Dermis blood vessel endothelial cell (primary cell): ENCODE measurements around the gene PCBP1. TPM values are rescaled to one million over a fixed set of nuclear protein-coding genes. Genes with fewer than 3 reads are reported as not detected.
"Not testable (repeated sequence)": the region's sequence is repeated elsewhere in the genome, so short reads cannot be mapped to it uniquely, and the experiment has no call there.

Experiments used
- DNase-seq: peaks from one replicate; pipeline ENCODE4 v3.0.0; 2010
- total RNA-seq: library from RNA; depleted of rRNA; stranded (reverse); fragments of >200 nt; gene quantifications from 2 replicates; pipeline ENCODE4 v1.2.3, GENCODE V29; 2014

The PCBP1 gene
- 37.9 and 109 TPM in 2 replicates for total RNA-seq

- peak; percentile 96 for DNase-seq
Observed at GRCh38 chr2:70086838-70087701, at the start of gene PCBP1. Gene PCBP1 (plus strand): TSS chr2:70087477. CDS start chr2:70087744, 267 bp downstream.

DNA sequence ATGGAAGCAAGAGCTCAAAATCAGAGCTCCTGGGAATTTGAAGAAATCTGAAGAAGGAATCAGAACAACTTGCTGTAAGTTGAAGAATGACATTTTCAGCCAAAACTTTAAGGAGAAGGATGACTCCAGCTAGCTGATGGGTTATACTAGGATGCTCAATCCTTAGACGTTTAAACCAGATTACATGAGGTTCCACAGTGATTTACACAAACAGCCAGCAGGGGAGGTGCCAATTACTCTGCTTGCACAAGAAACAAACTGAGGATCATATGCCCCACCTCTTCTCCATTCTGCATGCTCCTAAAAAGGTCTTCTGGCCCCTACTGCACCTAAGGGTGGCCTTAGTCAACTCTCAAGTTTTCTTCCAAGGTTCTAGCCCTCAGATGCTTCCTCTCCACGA lies 47.9 kb upstream of the PCBP1 start:
- DNase-seq: no peak

GRCh38 chr2:70041663-70042062 lies 45.6 kb upstream of the PCBP1 start:
- DNase-seq: no peak

DNA sequence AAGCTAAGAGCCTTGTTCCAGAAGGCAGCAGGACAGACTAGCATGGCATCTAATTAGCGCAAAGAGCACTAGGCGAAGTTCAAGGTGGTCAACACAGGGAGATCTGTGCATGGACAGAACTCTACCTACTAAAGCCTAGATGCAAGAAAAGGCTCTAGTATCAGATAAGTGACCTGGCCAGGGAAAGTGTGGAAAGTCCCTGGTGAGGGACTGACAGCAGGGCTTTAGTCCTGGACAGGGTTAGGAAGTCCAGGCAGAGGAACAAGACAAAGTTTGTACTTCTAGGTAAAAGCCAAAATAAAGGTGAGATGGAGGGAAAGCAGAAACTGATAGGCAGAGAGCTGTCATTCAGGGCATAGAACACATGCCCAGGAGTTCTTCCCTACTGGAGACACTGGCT lies 45.0 kb upstream of the PCBP1 start:
- no peak for DNase-seq

DNA sequence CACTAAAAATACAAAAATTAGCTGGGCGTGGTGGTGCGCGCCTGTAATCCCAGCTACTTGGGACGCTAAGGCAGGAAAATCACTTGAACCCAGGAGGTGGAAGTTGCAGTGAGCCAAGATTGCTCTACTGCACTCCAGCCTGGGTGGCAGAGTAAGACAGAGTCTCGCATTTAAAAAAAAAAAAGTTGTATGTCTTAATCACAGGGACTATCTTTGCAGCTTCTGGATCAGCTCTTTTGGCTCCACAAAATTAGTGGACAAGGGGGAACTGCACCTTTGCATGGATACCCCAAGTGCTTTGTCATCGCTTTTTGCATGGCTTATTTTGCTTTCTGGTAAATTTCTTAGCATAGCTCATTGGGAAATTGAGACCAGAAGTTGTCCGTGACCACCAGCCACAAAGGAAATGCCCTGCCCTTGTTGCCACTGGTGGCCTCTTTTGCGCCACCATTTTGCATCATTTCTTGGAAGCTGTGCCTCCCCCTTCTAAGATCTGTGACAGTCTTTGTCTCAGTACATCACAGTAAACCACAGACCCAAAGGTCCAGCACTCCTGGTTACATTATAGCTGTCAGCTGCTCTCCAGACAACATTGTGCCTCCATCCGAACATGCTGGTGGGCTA lies 43.9 kb upstream of the PCBP1 start:
- no peak for DNase-seq

GRCh38 chr2:70044290-70045040 lies 42.8 kb upstream of the PCBP1 start:
- no peak for DNase-seq

- no peak for DNase-seq
Observed at GRCh38 chr2:70045405-70045804, 41.9 kb upstream of the PCBP1 start.

DNA sequence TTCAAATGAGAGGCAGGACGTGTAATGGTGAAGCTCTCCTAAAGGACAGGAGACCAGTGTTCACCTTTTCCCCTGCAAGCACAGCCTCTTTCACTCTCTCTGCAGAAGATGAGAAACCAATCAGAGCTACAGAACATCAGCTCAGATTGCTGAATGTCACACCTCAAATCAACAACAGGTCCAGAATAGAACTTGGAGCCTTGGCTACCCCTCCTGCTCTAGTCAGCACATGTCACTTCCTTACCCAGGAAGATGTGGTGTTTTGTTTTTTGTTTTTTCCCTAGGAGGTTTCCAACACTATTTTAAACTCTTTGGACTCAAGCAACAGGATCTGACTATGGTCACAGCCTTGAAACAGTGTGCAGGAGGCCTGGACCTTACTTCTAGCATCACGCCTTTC lies 41.3 kb upstream of the PCBP1 start:
- DNase-seq: peak; percentile 22

GRCh38 chr2:70046534-70046933 lies 40.7 kb upstream of the PCBP1 start:
- DNase-seq: no peak

DNA sequence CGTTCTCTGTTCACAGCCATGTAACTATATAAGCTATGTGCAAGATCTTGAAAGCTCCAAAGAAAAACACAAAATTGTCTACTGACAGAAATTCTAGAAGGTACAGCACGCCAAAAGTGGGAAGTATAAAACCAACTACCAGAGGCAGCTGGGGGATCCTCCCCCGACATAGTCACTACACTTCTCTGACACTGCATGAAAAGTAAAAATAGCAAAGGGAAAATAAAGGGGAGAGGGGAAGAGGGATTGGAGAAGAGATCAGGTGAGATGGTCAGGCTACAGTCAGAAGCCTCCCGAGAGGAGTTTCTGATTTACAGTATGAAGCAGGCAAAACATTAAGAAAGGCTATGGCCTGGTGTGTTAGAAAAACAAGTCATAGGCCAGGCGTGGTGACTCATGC lies 39.8 kb upstream of the PCBP1 start:
- DNase-seq: no peak

- DNase-seq: no peak
Observed at GRCh38 chr2:70049255-70049654, 38.0 kb upstream of the PCBP1 start.

DNA sequence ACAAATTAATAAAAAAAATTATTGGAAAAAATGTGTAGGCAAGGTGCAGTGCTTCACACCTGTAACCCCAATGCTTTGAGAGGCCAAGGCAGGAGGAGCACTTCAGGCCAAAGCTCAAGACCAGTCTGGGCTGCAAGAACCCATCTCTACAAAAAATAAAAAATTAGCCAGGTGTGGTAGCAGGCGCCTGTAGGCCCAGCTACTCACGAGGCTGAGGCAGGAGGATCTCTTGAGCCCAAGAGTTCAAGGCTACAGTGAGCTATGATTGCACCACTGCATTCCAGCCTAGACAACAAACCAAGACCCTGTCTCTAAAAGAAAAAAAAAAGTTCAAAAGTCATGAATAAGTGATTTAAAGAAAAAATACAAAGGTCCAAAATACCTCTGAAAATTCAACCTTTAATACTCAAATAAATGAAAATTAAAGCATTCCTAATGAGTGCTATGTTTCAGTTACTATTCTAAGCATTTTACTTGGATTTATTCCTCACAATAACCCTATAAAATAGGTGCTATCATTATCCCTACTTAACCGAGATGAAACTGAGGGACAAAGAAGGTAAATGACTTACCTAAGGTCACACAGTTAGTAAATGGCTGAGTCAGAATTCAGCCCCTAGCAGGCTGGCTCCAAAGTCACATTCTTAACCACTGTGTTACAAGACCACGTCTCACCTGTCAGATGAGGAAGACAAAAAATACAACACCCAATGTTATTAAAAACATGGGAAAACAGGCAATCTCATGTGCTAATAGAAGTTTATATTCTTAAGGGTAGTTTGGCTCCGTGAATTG lies 36.4 kb upstream of the PCBP1 start:
- no peak for DNase-seq

DNA sequence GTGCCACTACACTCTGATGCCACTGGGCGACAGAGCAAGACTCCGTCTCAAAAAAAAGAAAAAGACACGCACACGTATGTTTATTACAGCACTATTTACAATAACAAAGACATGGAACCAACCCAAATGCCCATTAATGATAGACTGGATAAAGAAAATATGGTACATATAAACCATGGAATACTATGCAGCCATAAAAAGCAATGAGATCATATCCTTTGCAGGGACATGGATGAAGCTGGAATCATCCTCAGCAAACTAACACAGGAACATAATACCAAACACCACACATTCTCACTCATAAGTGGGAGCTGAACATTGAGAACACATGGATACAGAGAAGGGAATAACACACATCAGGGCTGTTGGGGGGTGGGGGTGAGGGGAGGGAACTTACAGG lies 32.0 kb upstream of the PCBP1 start:
- DNase-seq: not testable (repeated sequence)

DNA sequence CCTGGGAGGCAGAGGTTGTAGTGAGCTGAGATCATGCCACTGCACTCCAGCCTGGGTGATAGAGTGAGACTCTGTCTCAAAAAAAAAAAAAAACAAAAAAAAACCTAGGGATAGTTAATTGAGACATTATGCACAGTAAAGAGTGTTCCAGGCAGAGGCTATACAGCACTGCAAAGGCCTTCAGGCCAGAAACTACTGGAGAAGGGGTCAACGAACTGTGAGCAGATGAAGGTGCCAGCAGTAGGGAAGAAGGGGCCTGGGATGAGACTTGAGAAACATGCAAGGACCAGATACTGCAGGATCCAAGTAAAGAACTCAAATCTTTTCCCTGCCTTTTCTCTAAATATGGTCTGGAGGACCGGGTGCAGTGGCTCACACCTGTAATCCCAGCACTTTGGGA lies 26.0 kb upstream of the PCBP1 start:
- no peak for DNase-seq

GRCh38 chr2:70062270-70062669 lies 25.0 kb upstream of the PCBP1 start:
- DNase-seq: no peak

- DNase-seq: no peak
Observed at GRCh38 chr2:70068119-70068518, 19.2 kb upstream of the PCBP1 start.

GRCh38 chr2:70069049-70069448 lies 18.2 kb upstream of the PCBP1 start:
- no peak for DNase-seq

DNA sequence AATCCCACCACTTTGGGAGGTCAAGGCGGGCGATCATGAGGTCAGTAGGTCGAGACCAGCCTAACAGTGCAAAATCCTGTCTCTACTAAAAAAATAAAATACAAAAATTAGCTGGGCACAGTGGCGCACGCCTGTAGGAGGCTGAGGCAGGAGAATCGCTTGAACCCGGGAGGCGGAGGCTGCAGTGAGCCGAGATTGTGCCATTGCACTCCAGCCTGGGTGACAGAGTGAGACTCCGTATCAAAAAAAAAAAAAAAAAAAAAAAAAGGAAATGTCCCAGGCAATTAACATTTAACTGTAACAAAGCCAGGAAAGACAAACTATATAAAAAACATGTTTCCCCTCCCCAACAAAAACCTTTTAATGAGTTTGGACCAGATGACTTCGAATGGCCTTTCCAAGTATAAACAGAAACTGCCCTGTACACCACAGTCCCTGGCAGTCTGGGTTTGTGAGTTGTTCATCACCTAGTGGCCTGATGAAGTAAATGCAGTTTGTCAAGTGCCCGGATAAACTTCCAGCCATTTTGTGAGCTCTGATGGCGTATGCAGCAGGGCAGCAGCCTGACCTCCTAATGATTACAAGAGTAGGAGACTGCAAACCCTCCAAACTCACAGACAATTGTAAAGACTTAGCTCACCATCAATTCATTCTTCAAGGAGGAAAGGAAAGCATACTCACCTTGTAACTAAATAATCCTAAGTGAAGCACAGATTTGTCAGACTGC lies 16.6 kb upstream of the PCBP1 start:
- peak; percentile 96 for DNase-seq

DNA sequence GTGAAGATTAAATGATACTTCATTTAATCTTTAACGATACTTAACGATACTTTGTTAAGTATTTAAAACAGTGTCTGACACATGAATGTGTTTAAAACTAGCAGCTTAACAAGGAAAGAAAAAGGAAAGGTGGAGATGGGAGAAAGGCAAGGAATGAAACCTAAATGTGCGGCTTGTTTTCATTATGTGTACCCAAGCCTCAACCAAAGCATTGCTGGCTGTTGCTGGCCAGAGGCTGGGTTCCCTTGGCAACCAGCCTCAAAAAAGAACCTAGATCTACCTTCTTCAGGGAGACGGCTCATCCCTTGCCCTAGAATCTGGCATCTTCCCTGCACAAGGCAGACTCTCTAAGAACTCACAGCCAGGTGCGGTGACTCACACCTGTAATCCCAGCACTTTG lies 13.8 kb upstream of the PCBP1 start:
- no peak for DNase-seq

- peak; percentile 51 for DNase-seq
Observed at GRCh38 chr2:70078384-70078783, 8.9 kb upstream of the PCBP1 start.

DNA sequence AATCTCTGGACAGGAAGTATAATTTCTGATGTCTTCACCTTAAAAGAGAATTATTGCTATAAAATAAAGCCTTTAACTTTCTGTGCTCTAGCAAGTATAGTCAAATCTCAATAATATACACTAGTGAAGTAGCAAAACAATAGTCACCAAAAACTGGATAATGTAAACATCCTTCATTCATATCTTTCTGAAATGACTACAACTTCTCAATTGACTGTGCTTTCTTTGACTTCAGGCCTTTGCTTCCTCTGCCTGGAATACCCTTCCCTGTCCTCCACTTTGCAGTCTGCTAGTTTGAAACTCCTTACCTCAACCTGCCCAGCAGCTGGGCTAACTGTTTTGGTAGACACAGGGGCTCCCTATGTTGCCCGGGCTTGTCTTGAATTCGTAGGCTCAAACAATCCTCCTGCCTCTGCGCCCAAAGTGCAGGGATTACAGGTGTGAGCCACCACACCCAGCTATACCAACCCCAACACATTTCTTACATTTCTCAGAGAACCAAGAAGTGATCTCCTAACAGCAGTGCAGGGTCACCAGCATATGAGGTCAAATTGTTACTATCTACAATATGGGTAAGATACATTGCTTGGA lies 6.6 kb upstream of the PCBP1 start:
- DNase-seq: no peak

- no peak for DNase-seq
Observed at GRCh38 chr2:70081221-70081620, 6.1 kb upstream of the PCBP1 start.
